HG03139 (cell line): Measurements from ENCODE around the gene CHI3L2.

Experiments
- ATAC-seq: cut with Tn5 transposase; IDR thresholded peaks from one replicate; pipeline ENCODE4 v1.9.1; 2021; ENCODE audit not compliant: unreplicated experiment

The CHI3L2 gene

DNA sequence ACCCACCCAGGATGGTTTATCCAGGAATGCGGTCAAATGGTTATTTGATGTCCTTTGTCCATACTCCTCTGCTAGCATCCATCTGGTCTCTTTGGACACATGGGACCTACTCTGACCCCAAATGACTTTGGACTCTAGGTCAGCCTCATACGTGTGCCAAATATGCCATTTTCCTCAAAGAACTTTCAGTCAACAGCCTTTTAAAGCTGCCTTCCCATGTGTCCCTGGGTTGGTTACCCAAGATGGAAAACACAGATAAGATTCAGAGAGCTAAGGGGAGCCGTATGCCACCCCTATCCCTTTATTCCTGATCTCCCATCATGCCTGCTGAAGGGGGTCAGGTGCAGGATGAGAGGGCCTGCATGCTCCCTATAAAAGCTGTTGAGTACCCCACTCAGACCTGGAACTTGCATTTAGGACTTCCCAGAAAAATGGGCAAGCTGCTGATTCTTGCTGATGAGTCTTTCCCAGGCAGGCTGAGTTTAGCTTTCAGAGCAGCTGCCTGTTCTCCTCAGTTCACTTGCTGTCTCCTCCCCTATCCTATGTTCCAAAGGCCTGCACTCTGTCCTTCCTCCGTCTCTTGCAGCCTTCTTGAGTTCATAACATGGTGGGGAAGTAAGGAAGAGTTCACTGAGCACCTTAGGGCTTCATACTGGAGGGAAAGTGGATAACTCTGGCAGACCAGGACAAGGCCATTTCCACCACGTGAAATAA lies 19.8 kb downstream of the CHI3L2 start:
- ATAC-seq = no peak

GRCh38 chr1:111249960-111250359 lies 22.4 kb downstream of the CHI3L2 start:
- no peak for ATAC-seq

DNA sequence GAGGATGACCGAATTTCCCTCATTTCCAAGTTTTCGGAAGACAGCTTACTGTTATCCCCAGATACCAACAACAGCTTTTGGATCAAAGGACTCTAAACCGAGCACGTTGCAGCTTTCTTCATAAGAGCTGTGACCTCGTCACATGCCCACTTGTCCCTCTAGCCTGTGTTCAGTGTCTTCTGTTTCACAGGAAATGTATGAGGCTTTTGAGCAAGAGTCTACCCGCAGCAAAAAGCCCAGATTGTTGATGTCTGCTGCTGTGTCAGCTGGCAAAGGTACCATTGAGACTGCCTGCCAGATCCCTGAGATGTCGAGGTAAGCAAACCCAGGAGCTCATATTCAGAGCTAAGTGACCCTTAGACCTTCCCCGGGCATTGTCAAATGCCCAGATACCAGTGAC lies 24.1 kb downstream of the CHI3L2 start:
- ATAC-seq = no peak

GRCh38 chr1:111252786-111253185 lies 25.3 kb downstream of the CHI3L2 start:
- no peak for ATAC-seq

DNA sequence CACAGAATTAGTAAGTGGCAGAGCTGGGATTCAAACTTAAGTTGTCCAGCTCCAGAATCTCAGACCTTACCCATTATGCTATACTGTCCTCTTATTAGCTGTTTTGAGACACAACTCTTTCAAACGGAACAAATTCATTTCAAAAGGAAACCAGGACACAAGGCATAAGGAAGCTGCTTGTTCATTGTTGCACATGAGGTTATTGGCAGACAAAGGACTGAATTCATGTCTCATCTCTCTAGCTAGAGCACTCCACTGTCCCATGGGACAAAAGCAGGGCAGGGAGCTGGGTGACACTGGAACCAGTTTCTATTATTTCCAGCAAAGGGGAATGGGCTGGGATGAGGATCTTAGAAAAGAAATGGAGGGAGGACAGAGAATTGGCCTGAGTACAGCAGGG lies 26.4 kb downstream of the CHI3L2 start:
- ATAC-seq = no peak

DNA sequence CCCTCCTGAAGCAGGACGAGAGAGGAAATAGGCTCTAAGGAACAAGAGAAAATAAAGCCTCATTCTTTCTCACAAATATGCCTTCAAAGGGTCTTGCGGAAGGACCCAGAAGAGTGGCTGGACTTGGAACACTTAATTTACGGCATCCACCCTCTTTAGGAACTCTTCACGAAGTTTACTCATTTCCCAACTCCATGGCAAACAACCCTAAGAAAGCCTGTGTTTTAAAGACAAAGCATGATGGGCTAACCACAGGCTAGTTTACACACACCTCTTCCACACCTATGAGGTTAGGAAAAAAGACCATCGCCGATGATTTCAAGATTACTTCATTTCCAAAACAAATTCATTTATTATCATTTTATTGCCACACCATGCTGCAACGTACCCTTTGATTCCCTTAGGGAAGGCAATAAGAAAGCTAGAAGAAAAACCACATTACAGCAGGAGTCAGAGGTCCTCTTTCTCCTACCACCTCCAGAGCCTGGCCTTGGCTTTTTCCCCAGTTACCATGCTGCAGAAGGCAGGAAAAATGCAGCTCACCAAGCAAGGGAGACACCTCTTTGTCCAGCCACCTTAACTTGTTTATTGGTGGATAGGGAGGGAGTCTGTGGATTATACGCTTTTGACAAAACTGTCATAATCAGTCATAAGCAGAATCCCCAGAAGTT lies 29.6 kb downstream of the CHI3L2 start:
- ATAC-seq = no peak

DNA sequence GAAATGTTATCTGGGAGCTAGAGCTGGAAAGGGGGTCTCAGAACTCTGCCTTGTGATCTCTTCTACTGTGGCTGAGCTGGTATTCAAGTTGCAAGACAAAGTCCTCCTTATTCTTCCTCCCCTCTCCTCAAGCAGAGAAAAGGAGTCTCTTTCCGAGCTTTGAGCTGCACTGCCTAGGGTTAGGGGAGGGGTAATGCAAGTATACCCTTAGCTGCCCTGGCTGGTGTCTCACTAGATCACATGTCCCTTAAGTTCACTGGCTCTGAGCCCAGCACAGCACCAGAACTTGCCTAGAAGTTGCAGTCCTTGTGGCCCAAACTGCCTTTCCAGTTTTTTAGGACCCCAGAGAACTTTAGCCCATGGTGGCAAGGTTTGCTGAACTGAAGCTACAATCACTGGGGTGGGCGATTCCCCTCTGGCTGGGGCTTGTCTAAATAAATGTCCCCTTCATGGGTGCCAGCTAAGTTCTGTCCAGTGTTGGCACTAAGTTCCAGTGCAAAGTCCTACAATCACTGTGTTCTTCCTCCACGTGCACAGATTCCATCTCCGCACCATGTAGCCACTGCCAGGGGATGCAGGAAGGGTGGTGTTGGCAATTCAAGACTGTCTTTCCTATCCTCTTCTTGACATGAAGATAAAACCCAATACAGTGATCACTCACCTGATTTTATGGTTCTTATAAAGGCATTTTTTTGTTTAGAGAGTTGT lies 40.4 kb downstream of the CHI3L2 start:
- no peak for ATAC-seq

GRCh38 chr1:111269825-111270406 lies 42.4 kb downstream of the CHI3L2 start:
- ATAC-seq = no peak

DNA sequence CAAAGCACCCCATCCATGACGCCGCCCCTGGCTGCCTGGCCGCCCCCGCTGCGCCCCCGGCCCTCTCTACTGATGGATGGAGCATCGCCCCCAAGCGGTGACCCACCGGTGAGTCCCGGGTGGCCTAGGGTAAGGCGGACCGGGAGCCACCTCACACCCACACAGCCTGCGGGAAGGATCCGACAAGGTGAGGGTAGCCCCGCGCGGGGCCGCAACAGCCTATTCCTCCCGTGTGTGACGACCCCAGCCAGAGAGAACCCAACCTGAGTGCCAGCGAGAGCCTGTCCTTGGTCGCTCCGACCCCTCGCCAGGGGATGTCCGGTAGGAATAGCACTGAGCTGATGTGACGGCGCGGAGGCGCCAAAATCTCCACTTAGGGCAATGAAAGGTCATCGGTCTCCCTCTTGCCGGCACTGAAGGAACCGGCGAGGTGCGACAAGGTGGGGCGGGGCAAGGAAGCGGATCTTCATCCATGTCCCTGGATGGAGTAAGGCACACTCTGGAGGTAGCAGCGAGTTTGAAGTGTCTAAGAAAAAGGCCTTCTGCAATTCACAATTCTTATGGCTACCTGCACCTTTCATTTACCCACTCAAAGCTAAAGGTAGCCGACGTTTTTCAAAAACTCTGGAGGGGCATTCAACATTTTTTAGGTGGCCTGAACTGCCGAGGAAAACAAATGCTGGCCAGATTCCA lies 43.4 kb downstream of the CHI3L2 start:
- no peak for ATAC-seq

DNA sequence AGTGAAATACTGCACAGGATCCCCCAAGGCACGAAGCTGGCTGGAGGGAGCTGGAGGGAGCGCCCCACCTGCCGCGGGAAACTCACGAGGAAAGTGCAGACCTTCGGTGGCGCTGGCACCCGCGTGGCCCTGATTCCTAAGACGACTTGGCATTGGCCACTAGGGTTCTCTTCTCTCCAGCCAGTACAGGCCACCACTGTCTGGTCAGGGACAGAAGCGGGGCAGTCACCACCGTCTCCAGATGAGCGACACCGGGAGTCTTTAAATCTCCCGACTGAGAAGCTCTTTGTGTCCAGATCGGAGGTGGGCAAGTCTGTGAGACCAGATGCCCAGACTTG lies 43.9 kb downstream of the CHI3L2 start:
- ATAC-seq = no peak

DNA sequence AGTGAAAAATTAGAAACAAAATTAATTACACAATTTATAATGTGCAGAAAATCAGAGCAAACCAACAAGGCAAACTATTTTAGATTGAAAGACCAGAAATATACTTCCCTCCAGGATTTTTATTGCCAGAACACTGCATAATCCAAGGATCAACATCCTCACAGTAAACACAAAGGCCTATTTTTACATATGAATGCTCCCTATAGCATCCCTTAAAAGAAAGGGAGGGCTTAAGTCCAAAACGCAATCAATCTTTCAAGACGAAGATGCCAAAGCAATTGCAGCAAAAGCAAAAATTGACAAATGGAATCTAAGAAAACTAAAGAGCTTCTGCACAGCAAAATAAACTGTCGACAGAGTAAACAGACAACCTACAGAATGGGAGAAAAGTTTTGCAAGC lies 44.6 kb downstream of the CHI3L2 start:
- no peak for ATAC-seq

- ATAC-seq = peak; percentile 24
These were observed 47.1 kb downstream of the CHI3L2 start for GRCh38 chr1:111274653-111275052.

GRCh38 chr1:111275079-111275478 lies 47.6 kb downstream of the CHI3L2 start:
- peak; percentile 54 for ATAC-seq

GRCh38 chr1:111275780-111276433 lies 48.4 kb downstream of the CHI3L2 start:
- ATAC-seq = no peak

DNA sequence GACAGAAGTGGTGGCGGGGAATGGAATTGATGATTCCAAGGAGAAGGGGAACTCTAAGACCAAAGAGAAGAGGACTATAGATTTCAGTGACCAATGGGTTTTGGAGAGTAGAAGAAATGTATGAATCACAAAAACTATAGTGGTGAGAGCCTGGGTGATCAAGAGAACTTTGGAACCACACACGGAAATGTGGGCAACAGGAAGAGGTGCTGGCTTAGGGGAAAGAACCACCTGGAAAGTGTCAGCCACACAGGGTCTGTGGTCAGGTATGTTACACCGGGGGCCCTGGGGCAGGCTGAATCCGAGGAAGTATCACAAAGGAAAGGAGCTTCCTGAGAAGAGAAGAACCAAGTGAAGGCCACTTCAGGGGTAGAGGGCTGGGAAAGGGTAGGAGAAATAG lies 51.6 kb downstream of the CHI3L2 start:
- no peak for ATAC-seq

DNA sequence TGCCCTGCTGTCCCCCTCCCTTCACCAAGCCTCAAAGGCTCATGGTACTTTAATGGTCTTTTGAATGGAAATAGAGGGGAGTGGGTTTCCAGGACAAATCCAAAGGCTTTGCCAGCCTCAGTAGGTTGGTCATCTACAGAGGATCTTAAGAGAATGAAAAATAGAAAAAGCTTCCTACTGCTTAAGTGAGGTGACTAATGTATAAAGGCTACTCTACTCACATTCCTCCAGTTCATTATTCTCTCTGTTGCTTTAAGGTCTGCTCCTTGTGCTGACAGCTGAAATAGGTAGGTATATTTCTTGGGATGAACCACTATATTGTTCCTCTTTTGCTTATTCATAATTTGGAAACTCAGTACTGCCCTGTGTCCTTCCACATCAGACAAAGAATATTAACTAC lies 52.8 kb downstream of the CHI3L2 start:
- ATAC-seq = no peak

DNA sequence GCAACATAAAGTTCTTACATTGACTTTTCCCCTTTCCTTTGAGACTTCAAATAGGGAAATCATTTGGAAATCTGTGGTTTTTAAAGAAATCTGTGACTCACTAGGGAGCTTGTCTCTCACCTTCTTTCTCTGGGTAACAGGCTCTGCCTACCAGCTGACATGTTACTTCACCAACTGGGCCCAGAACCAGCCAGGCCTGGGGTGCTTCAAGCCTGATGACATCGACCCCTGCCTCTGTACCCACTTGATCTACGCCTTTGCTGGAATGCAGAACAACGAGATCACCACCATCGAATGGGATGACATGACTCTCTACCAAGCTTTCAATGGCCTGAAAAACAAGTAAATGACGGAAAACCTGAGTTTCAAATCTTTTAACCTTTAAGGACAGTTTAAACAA lies 53.9 kb downstream of the CHI3L2 start:
- ATAC-seq = no peak

- ATAC-seq = no peak
These were observed 56.3 kb downstream of the CHI3L2 start for GRCh38 chr1:111283838-111284237.

- ATAC-seq = no peak
These were observed 58.4 kb downstream of the CHI3L2 start for GRCh38 chr1:111285879-111286278.

- ATAC-seq = no peak
These were observed 59.4 kb downstream of the CHI3L2 start for GRCh38 chr1:111286912-111287311.

DNA sequence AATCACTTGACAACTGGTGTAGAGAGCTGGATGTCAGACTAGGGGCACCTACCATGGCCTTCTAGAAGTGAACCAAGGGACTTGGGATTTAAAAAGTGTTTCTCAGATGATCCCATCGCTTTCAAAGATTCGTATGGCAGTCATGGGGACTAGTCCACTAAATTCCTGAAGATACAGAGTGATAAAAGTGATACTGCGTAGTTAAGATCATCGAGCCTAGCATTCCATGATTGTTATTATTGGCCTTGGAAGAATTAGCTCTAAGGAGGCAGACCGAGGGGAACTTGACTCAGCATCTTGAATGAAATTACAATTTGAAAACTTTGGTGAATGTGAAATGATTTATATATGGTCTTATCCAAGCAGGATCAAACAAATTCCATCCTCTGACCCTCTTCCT lies 61.9 kb downstream of the CHI3L2 start:
- ATAC-seq = no peak
